Endodermal cell (in vitro differentiated cells): ENCODE measurements around the gene GALNT17. TPM values are rescaled to one million over a fixed set of nuclear protein-coding genes. Genes with fewer than 3 reads are reported as not detected.

Source experiments
- DNase-seq: peaks from one replicate; pipeline ENCODE4 v3.0.0-alpha.2; 2017
- H3K27ac ChIP-seq: 2 replicates; pipeline ENCODE4 v1.5.1; 2013; ENCODE audit warnings: mild to moderate bottlenecking, low read depth, low read length, moderate library complexity
- H3K27me3 ChIP-seq: 2 replicates; pipeline ENCODE4 v1.6.1; 2013; ENCODE audit warnings: mild to moderate bottlenecking, low read length, moderate library complexity; ENCODE audit not compliant: insufficient read depth, control insufficient read depth, poor library complexity, severe bottlenecking
- H3K36me3 ChIP-seq: 2 replicates; pipeline ENCODE4 v1.7.0; 2013; ENCODE audit warnings: mild to moderate bottlenecking, low read length, moderate library complexity; ENCODE audit not compliant: control insufficient read depth, insufficient read depth
- H3K4me1 ChIP-seq: one replicate; pipeline ENCODE4 v1.7.0; 2013; ENCODE audit warnings: low read length; ENCODE audit not compliant: control insufficient read depth, insufficient read depth
- H3K4me3 ChIP-seq: 2 replicates; pipeline ENCODE4 v1.5.1; 2013; ENCODE audit warnings: mild to moderate bottlenecking, low read length, moderate library complexity
- H3K9ac ChIP-seq: 2 replicates; pipeline ENCODE4 v1.6.1; 2013; ENCODE audit warnings: mild to moderate bottlenecking, low read length, moderate library complexity; ENCODE audit not compliant: poor library complexity, severe bottlenecking; ENCODE audit errors: extremely low read depth
- H3K9me3 ChIP-seq: 2 replicates; pipeline ENCODE4 v1.6.1; 2013; ENCODE audit warnings: mild to moderate bottlenecking, low read length, moderate library complexity; ENCODE audit not compliant: control insufficient read depth
- H3K27ac Mint-ChIP-seq: 2 replicates; pipeline ENCODE4 v1.8.0; 2020; ENCODE audit warnings: mixed read lengths
- H3K27me3 Mint-ChIP-seq: 2 replicates; pipeline ENCODE4 v1.8.0; 2021; ENCODE audit warnings: mild to moderate bottlenecking, mixed read lengths; ENCODE audit not compliant: insufficient read depth
- H3K36me3 Mint-ChIP-seq: 2 replicates; pipeline ENCODE4 v1.8.0; 2020; ENCODE audit warnings: low read depth, mixed read lengths
- H3K4me1 Mint-ChIP-seq: 2 replicates; pipeline ENCODE4 v1.8.0; 2020; ENCODE audit warnings: mixed read lengths
- H3K4me3 Mint-ChIP-seq: 2 replicates; pipeline ENCODE4 v1.8.0; 2020; ENCODE audit warnings: mild to moderate bottlenecking, moderate library complexity, mixed read lengths
- H3K9me3 Mint-ChIP-seq: 2 replicates; pipeline ENCODE4 v1.8.0; 2020; ENCODE audit warnings: mild to moderate bottlenecking, mixed read lengths
- WGBS, 2 experiments: methylation state at CpG; one replicate each; pipeline versions ENCODE4 v1.1.5 to v1.1.7; 2013; ENCODE audit warnings: missing lambda C conversion rate in 2 of 2, mixed read lengths in 1 of 2; ENCODE audit not compliant: insufficient coverage in 1 of 2, insufficient read length in 1 of 2; 5-methylcytosine and 5-hydroxymethylcytosine counted together
- total RNA-seq, 2 donors: library from RNA; stranded (reverse); fragmentation: NEBNext Ultra II Directional in 1 of 2; extraction: Animal tissue kit (Norgen Biotek cat#: 25700) in 1 of 2; gene quantifications; 2 replicates in 1 of 2; 3 replicates in 1 of 2; pipeline ENCODE4 v1.2.1, GENCODE V29; 2021
- TF ChIP-seq, protein P1 (sequence below): fragments of 200-600 bp; sonication (generic); conservative IDR thresholded peaks from 2 replicates; pipeline ENCODE4 v1.5.0; 2021; ENCODE audit warnings: antibody characterized with exemption, mild to moderate bottlenecking

GALNT17 gene
- total RNA-seq, 2 donors from 2014 or later: 60.4 to 61.3 TPM

DNA sequence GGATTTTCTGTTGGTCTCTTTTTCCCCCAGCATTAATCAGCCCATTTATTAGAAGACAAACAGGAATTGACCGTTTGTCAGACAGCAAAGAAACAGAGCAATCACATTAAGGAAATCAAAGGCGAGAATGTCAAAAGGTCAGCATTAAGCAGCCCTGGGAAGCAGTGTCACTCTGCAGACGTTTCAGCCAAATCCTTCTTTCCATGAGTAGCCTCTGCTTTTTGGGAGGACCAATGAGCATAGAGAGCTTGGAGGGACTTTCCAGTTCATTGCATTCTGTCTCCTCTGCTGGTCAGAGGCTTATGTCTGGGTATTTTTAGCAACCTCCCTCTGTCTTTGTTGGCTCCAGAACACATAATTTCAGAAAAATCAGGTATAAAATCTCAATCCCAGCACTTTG is 481.4 kb downstream of the GALNT17 start:
- H3K4me1 Mint-ChIP-seq: peaks cover 26% of the 10 kb centered on the region
- H3K9ac ChIP-seq: no peak overlapping the region

DNA sequence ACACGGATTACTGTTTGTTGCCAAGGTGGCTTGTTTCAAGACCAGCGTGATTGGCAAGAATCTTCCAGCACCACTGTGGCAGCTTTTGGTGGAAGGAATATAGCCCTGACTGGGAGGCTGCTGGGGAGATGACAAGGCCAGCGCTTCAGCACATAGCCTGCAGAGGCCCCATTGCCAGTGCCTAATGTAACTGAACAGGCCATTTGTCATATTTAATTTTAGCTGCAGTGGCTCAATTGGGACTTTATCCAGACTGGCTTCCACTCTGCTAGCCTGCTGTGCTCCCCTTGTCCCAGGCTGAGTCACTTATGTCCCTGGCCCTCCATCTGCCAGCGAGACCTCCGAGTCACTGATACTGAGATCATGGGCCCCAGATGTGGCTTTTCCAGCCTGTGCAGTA is 483.1 kb downstream of the GALNT17 start:
- Mint-ChIP-seq H3K27me3 (no peaks in the 10 kb centered on the region), H3K36me3 (peaks cover 15% of the 10 kb centered on the region), H3K27ac (no peak overlapping the region), H3K4me3 (no peak overlapping the region), H3K4me1 (peaks cover 30% of the 10 kb centered on the region), H3K9me3 (no peaks in the 10 kb centered on the region)
- H3K4me1 ChIP-seq: peaks cover 12% of the 10 kb centered on the region
- H3K9me3 ChIP-seq: peaks cover 8% of the 10 kb centered on the region
- H3K27me3 ChIP-seq: no peaks in the 10 kb centered on the region
- TF ChIP-seq, protein P1, sequence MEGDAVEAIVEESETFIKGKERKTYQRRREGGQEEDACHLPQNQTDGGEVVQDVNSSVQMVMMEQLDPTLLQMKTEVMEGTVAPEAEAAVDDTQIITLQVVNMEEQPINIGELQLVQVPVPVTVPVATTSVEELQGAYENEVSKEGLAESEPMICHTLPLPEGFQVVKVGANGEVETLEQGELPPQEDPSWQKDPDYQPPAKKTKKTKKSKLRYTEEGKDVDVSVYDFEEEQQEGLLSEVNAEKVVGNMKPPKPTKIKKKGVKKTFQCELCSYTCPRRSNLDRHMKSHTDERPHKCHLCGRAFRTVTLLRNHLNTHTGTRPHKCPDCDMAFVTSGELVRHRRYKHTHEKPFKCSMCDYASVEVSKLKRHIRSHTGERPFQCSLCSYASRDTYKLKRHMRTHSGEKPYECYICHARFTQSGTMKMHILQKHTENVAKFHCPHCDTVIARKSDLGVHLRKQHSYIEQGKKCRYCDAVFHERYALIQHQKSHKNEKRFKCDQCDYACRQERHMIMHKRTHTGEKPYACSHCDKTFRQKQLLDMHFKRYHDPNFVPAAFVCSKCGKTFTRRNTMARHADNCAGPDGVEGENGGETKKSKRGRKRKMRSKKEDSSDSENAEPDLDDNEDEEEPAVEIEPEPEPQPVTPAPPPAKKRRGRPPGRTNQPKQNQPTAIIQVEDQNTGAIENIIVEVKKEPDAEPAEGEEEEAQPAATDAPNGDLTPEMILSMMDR: no peak
- no peak overlapping the region for H3K9ac ChIP-seq
- H3K36me3 ChIP-seq: peaks cover 11% of the 10 kb centered on the region
- H3K4me3 ChIP-seq: no peak overlapping the region
- WGBS, 2 experiments: 71 to 75% methylated on average over 4 to 5 of the region's 5 CpGs
- H3K27ac ChIP-seq: no peak overlapping the region
- DNase-seq: peak; percentile 61

More for the DNA sequence above, 481.4 kb downstream of the GALNT17 start:
- Mint-ChIP-seq H3K27ac (no peak overlapping the region), H3K36me3 (peaks cover 11% of the 10 kb centered on the region), H3K4me3 (no peak overlapping the region), H3K9me3 (no peaks in the 10 kb centered on the region), H3K27me3 (no peaks in the 10 kb centered on the region)
- WGBS, 2 experiments: 36 to 48% methylated on average over 3 of the region's 3 CpGs
- TF ChIP-seq, protein P1: no peak
- peaks cover 11% of the 10 kb centered on the region for H3K36me3 ChIP-seq
- no peak overlapping the region for H3K4me3 ChIP-seq
- DNase-seq: no peak
- peaks cover 12% of the 10 kb centered on the region for H3K4me1 ChIP-seq
- no peaks in the 10 kb centered on the region for H3K9me3 ChIP-seq
- peak overlapping the region; percentile 68 for H3K27ac ChIP-seq
- H3K27me3 ChIP-seq: no peaks in the 10 kb centered on the region

DNA sequence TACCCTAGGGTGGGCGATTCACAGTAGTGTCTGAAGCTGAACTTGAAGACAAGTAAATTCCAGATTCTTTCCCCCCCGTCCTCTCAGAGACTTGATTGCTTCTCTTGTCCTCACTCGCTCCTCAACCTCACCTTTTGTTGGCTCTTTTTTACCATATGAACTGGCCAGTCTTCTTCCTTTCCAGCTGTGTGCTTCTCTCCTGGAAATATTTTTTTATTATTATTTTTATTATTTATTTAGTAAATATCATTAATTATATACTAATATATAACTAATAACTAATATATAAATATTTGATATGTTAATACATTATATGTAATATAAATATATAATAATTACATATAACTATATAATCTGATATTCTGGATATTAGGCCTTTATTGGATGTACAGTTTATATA is 484.3 kb downstream of the GALNT17 start:
- H3K4me1 Mint-ChIP-seq: peaks cover 36% of the 10 kb centered on the region
- H3K27ac Mint-ChIP-seq: no peak overlapping the region
- Histone ChIP-seq H3K27ac (no peak overlapping the region), H3K4me3 (no peak overlapping the region), H3K9ac (no peak overlapping the region), H3K36me3 (peaks cover 10% of the 10 kb centered on the region), H3K9me3 (peaks cover 8% of the 10 kb centered on the region), H3K27me3 (no peaks in the 10 kb centered on the region), H3K4me1 (peaks cover 12% of the 10 kb centered on the region)
- TF ChIP-seq, protein P1: no peak
- H3K36me3 Mint-ChIP-seq: peaks cover 13% of the 10 kb centered on the region
- H3K27me3 Mint-ChIP-seq: no peaks in the 10 kb centered on the region
- no peak for DNase-seq
- no peak overlapping the region for H3K4me3 Mint-ChIP-seq
- H3K9me3 Mint-ChIP-seq: no peaks in the 10 kb centered on the region
- 94% methylated on average over 3 of the region's 3 CpGs for WGBS, 2 experiments
